CD4-positive, alpha-beta T cell treated with Interleukin-17A for 1 hour (primary cell): ENCODE data around the gene FHIT.

Experiments used
- DNase-seq: peaks from one replicate; pipeline ENCODE4 v3.0.0-alpha.2; 2020

The FHIT gene

DNA sequence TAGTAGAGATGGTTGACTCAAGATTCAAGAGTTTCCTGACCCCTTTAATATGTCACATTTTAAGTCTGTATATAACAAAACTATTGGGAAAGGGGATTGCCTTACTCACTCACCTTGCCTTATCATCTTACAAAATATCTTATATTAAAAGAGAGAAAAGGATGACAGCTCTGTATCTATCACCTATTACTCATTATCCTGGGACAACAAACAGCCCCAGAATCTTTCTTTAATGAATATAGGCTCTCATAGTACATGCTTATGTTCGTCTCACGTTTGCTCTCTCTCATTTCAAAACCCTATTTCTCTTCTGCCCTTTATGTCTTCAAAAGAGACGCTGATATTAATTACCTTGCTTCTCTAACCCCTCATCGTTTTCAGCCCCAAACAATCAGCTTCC, 1178.0 kb downstream of the FHIT start:
- DNase-seq = no peak

GRCh38 chr3:60070366-60070765, 1180.9 kb downstream of the FHIT start:
- no peak for DNase-seq

DNA sequence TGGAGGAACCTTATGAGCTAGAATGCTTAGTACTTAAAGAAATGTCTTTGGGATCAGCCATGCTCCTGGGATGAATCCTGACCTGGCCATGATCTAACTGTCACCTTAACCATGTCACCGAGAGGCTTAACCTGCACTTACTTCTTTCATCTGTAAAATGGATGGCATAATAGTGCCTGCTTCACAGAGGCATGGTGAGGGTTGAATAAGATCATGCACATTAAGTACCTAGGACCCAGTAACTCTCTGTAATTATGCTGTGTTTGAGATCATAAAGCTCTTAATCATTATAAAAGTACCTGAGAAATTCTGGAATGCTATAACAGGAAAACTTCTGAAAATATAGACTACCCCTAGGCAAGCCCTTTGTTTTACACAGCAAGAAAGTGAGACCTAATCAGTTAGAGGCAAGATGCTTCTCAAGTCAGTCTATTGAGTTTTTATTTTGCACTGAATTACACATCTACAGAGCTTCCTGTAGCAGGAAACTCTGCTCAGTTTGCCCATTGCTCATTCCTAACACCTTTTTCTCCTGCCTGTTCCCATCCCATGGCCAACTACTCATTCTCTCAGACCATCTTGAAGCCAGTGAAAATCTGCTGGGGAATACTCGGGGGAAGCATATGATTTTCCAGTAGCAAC, 1185.9 kb downstream of the FHIT start:
- no peak for DNase-seq

- DNase-seq = peak; percentile 32
Observed at GRCh38 chr3:60064210-60065178, 1186.8 kb downstream of the FHIT start.

- DNase-seq = no peak
Observed at GRCh38 chr3:60056404-60056803, 1194.8 kb downstream of the FHIT start.

GRCh38 chr3:60055765-60056164, 1195.5 kb downstream of the FHIT start:
- DNase-seq = no peak

DNA sequence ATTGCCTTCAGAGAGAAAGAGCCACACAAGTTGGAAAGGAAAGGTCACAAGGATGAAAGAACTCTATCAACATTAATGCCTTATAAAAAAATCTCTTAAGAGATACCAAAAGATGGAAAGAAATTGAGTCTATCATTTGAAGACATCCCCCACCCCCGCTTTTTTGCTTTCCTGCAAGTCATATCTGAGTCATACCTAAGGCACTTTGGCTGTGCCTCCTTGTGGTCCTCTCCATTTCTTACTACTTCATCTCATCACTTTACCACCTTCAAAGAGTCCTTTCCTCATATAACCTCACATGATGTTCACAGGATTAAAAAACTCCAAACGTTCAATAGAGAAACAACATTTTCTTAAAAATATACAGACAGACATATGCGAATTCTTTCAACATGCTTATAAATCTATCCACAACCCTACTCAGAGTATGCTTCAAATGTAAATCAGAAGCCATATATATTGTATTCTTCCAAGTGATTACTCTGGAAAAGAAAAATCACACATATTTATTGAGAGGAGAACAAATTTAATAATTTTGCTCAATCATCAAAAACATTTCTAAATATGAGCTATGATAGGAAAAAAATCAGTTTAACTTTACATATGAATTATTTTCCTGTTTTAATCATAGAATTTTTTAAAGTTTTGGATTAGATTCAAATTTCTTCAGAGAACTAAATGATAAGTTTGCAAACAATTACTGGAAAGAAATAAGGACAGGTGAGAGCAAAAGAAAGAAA, 1197.6 kb downstream of the FHIT start:
- no peak for DNase-seq

DNA sequence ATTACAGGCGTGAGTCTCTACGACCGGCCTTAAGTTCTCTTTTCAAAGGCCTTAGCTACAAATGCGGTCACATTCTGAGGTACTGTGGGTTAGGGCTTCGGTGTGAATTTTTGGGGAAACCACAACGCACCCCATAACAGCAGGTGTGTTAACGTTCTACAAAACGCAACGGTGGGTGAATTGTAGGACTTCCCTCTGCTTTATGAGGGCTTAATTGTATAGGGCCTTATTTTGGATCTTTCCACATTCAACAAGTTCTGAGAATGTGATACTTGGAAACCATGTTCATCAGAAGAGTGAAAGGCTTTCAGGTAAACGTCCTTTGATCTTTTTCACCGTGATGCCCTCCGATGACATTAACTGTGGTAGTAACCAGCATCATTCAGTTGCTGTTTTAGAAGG, 1202.8 kb downstream of the FHIT start:
- peak; percentile 61 for DNase-seq

DNA sequence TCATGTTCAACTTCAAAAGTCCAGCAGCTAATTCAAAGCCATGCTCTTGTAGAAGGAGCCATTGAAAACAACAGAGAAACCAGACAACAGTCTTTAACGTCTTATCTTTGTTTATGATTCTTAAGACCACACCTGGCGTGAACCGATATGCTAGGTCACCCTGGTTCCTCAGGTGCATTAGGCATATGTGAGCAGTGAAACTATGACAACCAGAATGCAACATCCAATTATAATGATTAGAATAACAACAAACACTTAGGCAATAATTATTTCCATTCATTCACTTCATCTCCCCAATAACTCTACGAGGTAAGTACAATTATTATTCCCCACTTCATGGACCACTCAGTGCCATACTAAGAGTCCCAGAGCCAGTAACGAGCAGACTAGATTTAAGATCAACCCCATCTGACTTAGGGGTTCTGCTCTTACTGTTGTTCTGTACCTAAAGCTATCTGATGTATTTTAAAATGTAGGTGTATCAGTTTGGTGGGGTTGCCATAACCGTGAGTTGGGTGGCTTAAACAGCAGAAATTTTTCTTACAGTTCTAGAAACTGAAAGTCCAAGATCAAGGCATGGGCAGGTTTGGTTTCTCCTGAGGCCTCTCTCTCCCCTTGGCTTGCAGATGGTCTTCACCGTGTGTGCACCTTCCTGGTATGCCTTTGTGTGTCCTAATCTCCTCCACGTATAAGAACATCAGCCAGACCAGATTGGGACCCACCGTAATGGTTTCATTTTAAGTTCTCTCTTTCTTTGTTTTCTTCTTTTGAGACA, 1203.6 kb downstream of the FHIT start:
- DNase-seq = peak; percentile 40

GRCh38 chr3:60046210-60046609, 1205.0 kb downstream of the FHIT start:
- no peak for DNase-seq

DNA sequence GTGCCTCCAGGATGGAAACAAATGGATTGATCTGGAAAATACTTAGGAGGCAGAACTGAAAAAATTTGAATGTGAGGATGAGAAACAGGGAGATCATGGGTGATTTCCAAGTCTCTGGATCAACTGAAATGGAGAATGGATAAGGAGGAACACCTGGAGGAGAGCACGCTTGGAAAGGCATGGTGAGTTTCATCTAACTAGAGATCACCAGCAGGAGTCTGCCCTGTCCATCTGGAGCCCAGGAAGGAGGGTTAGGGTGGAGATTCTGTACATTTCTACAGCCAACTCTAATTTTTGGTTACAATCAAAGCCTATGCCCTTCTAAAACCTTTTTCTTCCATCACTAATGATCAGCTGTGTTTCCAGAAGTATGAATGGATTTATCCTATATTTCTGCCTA, 1205.6 kb downstream of the FHIT start:
- no peak for DNase-seq

- no peak for DNase-seq
Observed at GRCh38 chr3:60036803-60037202, 1214.4 kb downstream of the FHIT start.

DNA sequence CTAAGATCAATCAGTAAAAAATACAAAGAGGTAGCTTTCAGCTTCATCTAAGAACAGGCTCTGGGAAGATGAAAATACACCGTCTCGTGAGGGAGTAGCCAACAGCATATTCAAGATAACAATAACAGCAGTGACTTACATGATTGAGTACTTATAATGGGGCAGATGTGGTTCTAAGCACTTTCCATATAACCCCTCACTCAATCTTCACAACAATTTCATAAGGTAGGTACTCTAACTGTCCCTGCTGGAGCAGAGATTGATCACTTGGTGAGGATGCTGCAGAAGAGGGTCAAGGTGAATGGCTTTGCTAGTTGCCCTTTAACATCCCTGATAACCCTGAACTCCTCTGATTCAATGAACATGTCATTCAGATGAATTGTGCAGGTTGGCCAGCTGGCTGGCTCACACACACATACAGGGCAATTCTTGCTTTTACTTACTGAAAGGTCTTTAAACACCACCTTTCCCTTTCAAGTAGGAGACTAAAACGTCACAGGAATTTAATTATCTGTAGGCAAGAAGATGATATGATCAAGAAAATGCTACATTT, 1217.3 kb downstream of the FHIT start:
- DNase-seq = no peak

DNA sequence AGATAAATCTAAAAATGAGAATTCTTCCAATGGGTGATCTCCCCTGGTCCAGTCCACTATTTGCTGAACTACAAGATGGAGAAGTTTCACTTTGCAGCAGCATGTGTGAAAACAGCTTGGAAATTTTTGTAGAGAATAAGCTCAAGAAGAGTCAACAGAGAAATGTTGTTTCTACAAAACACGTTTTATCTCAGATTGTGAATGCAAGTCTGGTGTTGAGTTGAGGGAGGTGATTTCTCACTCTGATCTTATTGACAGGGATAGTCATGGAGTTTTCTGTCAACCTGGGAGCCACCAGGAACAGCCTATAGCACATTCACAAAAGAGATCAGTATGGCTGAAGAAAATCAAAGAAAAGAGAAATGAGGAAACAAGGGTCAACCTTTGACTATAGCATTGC, 1220.3 kb downstream of the FHIT start:
- DNase-seq = no peak

DNA sequence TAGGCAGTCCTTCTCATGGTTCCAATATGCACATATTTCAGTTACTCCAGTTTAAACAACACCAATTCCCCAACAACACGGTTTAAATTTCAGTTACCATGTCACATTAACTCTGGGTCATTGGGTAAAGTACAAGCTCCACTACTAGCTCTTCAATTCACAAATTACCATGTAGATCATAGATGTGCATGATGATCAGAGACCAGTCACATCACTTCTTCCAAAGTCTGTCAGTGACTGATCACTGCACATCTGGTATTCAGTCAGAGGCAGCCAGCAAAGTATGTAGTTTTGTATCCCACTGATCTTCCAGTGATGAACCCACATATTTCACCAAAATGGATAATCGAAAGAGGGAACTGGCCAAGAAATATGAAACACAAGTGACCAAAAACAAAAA, 1223.0 kb downstream of the FHIT start:
- no peak for DNase-seq

GRCh38 chr3:60027335-60027734, 1223.9 kb downstream of the FHIT start:
- DNase-seq = no peak

GRCh38 chr3:60025096-60026050, 1225.9 kb downstream of the FHIT start:
- DNase-seq = no peak

GRCh38 chr3:60024400-60024799, 1226.9 kb downstream of the FHIT start:
- no peak for DNase-seq

- no peak for DNase-seq
Observed at GRCh38 chr3:60023189-60023588, 1228.1 kb downstream of the FHIT start.

- DNase-seq = peak; percentile 65
Observed at GRCh38 chr3:60017631-60018030, 1233.6 kb downstream of the FHIT start.

- DNase-seq = no peak
Observed at GRCh38 chr3:60015032-60015705, 1236.1 kb downstream of the FHIT start.
